Trophoblast cell (in vitro differentiated cells and primary cell): Measurements from ENCODE around the gene ME2.

Source experiments
- DNase-seq, 2 donors: peaks; one replicate each; pipeline ENCODE4 v3.0.0-alpha.2; 2016
- H2AFZ ChIP-seq: 2 replicates; pipeline ENCODE4 v1.6.1; 2013; ENCODE audit warnings: low read length, moderate library complexity, mild to moderate bottlenecking; ENCODE audit not compliant: insufficient read depth, poor library complexity
- H2AK5ac ChIP-seq: 2 replicates; pipeline ENCODE4 v1.6.1; 2013; ENCODE audit warnings: mild to moderate bottlenecking, low read length
- H2BK120ac ChIP-seq: 2 replicates; pipeline ENCODE4 v1.6.1; 2013; ENCODE audit warnings: low read length, mild to moderate bottlenecking, moderate library complexity; ENCODE audit not compliant: insufficient read depth, poor library complexity
- H2BK12ac ChIP-seq: 2 replicates; pipeline ENCODE4 v1.6.1; 2013; ENCODE audit warnings: mild to moderate bottlenecking, low read length, moderate library complexity
- H2BK5ac ChIP-seq: 2 replicates; pipeline ENCODE4 v1.6.1; 2013; ENCODE audit warnings: low read length, low read depth, moderate library complexity, mild to moderate bottlenecking; ENCODE audit not compliant: poor library complexity
- H3K14ac ChIP-seq: 2 replicates; pipeline ENCODE4 v1.6.1; 2013; ENCODE audit warnings: mild to moderate bottlenecking, low read length
- H3K18ac ChIP-seq: 2 replicates; pipeline ENCODE4 v1.6.1; 2013; ENCODE audit warnings: mild to moderate bottlenecking, low read length
- H3K23ac ChIP-seq: 2 replicates; pipeline ENCODE4 v1.6.1; 2013; ENCODE audit warnings: low read length
- H3K27ac ChIP-seq: 2 replicates; pipeline ENCODE4 v1.5.1; 2013; ENCODE audit warnings: low read depth, mild to moderate bottlenecking, inconsistent platforms, low read length, moderate library complexity
- H3K27me3 ChIP-seq: 2 replicates; pipeline ENCODE4 v1.6.1; 2013; ENCODE audit warnings: inconsistent platforms, mild to moderate bottlenecking, low read length, moderate library complexity; ENCODE audit not compliant: insufficient read depth
- H3K36me3 ChIP-seq, 2 experiments: 1 replicate in 1 of 2; 2 replicates in 1 of 2; pipeline ENCODE4 v1.6.1; 2013; ENCODE audit warnings: low read length in 2 of 2, mild to moderate bottlenecking in 2 of 2, moderate library complexity in 1 of 2; ENCODE audit not compliant: insufficient read depth in 2 of 2, control insufficient read depth in 1 of 2
- H3K4ac ChIP-seq: 2 replicates; pipeline ENCODE4 v1.6.1; 2013; ENCODE audit warnings: low read depth, mild to moderate bottlenecking, low read length, moderate library complexity
- H3K4me1 ChIP-seq, 2 experiments: 1 replicate in 1 of 2; 2 replicates in 1 of 2; pipeline ENCODE4 v1.6.1; 2013; ENCODE audit warnings: low read length in 2 of 2, mild to moderate bottlenecking in 2 of 2, moderate library complexity in 1 of 2; ENCODE audit not compliant: insufficient read depth in 2 of 2, control insufficient read depth in 1 of 2
- H3K4me2 ChIP-seq: 2 replicates; pipeline ENCODE4 v1.6.1; 2013; ENCODE audit warnings: inconsistent platforms, mild to moderate bottlenecking, low read length, moderate library complexity
- H3K4me3 ChIP-seq: 2 replicates; pipeline ENCODE4 v1.5.1; 2013; ENCODE audit warnings: mild to moderate bottlenecking, low read depth, low read length, inconsistent platforms
- H3K79me1 ChIP-seq: one replicate; pipeline ENCODE4 v1.6.1; 2013; ENCODE audit warnings: low read length
- H3K79me2 ChIP-seq: 2 replicates; pipeline ENCODE4 v1.6.1; 2013; ENCODE audit warnings: low read length, mild to moderate bottlenecking; ENCODE audit not compliant: control insufficient read depth, insufficient read depth, poor library complexity
- H3K9ac ChIP-seq: 2 replicates; pipeline ENCODE4 v1.6.1; 2013; ENCODE audit warnings: mild to moderate bottlenecking, low read length
- H3K9me3 ChIP-seq: 2 replicates; pipeline ENCODE4 v1.6.1; 2013; ENCODE audit warnings: low read depth, mild to moderate bottlenecking, control low read depth, inconsistent platforms, low read length; ENCODE audit not compliant: insufficient read depth
- H4K12ac ChIP-seq: 2 replicates; pipeline ENCODE4 v1.6.1; 2013; ENCODE audit warnings: low read depth, mild to moderate bottlenecking, low read length, moderate library complexity
- H4K8ac ChIP-seq: 2 replicates; pipeline ENCODE4 v1.6.1; 2013; ENCODE audit warnings: low read depth, mild to moderate bottlenecking, low read length, moderate library complexity
- H4K91ac ChIP-seq: one replicate; pipeline ENCODE4 v1.6.1; 2013; ENCODE audit warnings: low read depth, mild to moderate bottlenecking, low read length, moderate library complexity
- WGBS: extraction: QIAGEN DNeasy Blood & Tissue Kit; methylation state at CpG from one replicate; pipeline ENCODE4 v1.1.7; 2013; ENCODE audit warnings: missing lambda C conversion rate; ENCODE audit not compliant: insufficient read length, insufficient coverage; ENCODE audit errors: extremely low coverage; 5-methylcytosine and 5-hydroxymethylcytosine counted together

Gene ME2

DNA sequence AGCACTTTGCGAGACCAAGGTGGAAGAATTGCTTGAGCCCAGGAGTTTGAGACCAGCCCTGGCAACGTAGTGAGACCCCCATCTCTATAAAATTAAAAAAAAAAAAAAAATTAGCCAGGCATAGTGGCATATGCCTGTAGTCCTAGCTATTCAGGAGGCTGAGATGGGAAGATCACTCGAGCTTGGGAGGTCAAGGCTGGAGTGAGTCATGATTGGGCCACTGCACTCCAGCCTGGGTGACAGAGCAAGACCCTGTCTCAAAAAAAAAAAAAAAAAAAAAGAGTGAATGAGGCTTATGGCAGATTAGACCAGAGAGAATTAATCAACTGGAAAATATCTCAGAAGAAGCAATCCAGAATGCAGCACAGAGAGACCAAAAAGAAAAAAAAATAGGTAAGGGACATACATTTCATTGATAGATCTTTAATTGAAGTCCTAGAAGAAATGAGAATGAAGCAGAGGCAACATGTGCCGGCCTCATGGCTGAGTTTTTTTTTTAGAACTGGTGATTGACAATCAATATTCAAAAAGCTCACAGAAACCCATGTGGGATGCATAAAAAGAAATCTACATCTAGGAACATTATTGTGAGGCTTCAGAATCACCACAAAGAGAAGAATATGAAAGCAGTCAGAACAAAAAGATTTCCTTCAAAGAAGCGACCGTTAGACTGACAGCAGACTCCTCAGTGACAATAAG lies 56.7 kb downstream of the ME2 start:
- H2BK5ac ChIP-seq = no peak overlapping the region
- H3K36me3 ChIP-seq = peaks cover 0 to 4% of the 10 kb centered on the region in 2 experiments
- H3K27me3 ChIP-seq = no peaks in the 10 kb centered on the region
- H2BK120ac ChIP-seq = no peak overlapping the region
- no peak overlapping the region for H3K27ac ChIP-seq
- no peak overlapping the region for H3K14ac ChIP-seq
- no peaks in the 10 kb centered on the region for H3K4me1 ChIP-seq
- no peak overlapping the region for H4K91ac ChIP-seq
- H3K4me3 ChIP-seq = no peak overlapping the region
- H3K4me2 ChIP-seq = no peak overlapping the region
- no peak overlapping the region for H4K8ac ChIP-seq
- H3K9me3 ChIP-seq = no peaks in the 10 kb centered on the region
- H3K18ac ChIP-seq = no peak overlapping the region
- no CpG with 5 or more reads among the region's 6 CpGs for WGBS
- H2AFZ ChIP-seq = no peak overlapping the region
- no peak overlapping the region for H3K9ac ChIP-seq
- no peak for DNase-seq
- no peak overlapping the region for H2BK12ac ChIP-seq
- H3K79me2 ChIP-seq = no peaks in the 10 kb centered on the region
- no peak overlapping the region for H4K12ac ChIP-seq
- no peak overlapping the region for H3K4ac ChIP-seq
- no peaks in the 10 kb centered on the region for H3K79me1 ChIP-seq
- no peak overlapping the region for H2AK5ac ChIP-seq
- H3K23ac ChIP-seq = no peak overlapping the region

DNA sequence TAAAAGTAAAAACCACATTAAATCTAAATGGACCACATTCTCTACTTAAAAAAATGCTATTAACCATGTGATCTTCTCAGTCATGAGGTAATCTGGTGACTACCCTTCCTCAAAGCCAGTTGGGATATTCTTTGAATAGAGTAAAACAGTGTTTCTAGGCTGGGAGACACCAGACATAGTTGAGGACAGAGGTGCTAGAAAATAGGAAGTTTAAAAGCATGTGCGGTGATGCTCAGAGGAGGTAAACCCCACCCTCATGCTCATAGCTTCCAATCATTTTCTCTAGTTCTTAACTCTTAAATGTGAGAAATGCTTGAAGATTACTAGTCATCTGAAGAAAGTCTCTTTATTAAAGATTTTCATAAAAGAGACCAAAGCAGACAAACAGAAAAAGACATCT lies 58.3 kb downstream of the ME2 start:
- Histone ChIP-seq H3K27me3 (no peaks in the 10 kb centered on the region), H3K4me3 (no peak overlapping the region)

DNA sequence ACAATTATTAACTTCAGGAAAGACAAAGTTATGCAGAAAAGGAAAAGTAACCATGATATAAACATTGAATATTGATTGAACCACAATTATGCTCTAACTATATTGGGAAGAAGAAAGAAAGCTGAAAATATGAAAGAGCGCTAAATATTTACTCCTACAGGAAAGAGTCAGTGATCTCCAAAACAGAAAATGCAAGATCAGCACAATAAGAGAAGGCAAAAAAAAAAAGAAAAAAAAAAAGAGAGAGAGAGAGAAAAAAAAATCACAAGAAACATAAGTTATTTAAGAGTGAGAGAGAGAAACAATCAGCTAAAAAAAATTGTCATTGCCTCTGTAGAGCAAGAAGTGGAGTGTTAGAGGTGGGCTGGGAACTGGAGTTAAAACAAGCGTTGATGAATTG lies 60.0 kb downstream of the ME2 start:
- Histone ChIP-seq H3K4me1 (no peaks in the 10 kb centered on the region), H3K23ac (no peak overlapping the region), H4K91ac (no peak overlapping the region), H3K4me3 (no peak overlapping the region), H3K4me2 (no peak overlapping the region), H2AFZ (no peak overlapping the region), H3K27ac (no peak overlapping the region), H3K9me3 (no peaks in the 10 kb centered on the region), H3K27me3 (no peaks in the 10 kb centered on the region), H2BK120ac (no peak overlapping the region), H2AK5ac (no peak overlapping the region), H3K9ac (no peak overlapping the region), H2BK5ac (no peak overlapping the region), H3K14ac (no peak overlapping the region), H4K8ac (no peak overlapping the region), H4K12ac (no peak overlapping the region), H3K18ac (no peak overlapping the region), H3K4ac (no peak overlapping the region), H3K79me2 (no peaks in the 10 kb centered on the region), H2BK12ac (no peak overlapping the region), H3K36me3 (peaks cover 0 to 4% of the 10 kb centered on the region in 2 experiments), H3K79me1 (no peaks in the 10 kb centered on the region)
- WGBS = no CpG with 5 or more reads among the region's 2 CpGs
- DNase-seq = no peak

More for the DNA sequence above, 58.3 kb downstream of the ME2 start:
- Histone ChIP-seq H2AK5ac (no peak overlapping the region), H3K4me1 (no peaks in the 10 kb centered on the region), H3K27ac (no peak overlapping the region), H3K36me3 (peaks cover 0 to 4% of the 10 kb centered on the region in 2 experiments), H4K8ac (no peak overlapping the region), H3K9ac (no peak overlapping the region), H3K14ac (no peak overlapping the region), H3K4ac (no peak overlapping the region), H2BK12ac (no peak overlapping the region), H2BK120ac (no peak overlapping the region), H3K9me3 (no peaks in the 10 kb centered on the region), H2AFZ (no peak overlapping the region), H3K79me2 (no peaks in the 10 kb centered on the region), H3K4me2 (no peak overlapping the region), H2BK5ac (no peak overlapping the region), H3K79me1 (no peaks in the 10 kb centered on the region), H4K12ac (no peak overlapping the region), H3K18ac (no peak overlapping the region), H4K91ac (no peak overlapping the region), H3K23ac (no peak overlapping the region)
- WGBS = no CpG with 5 or more reads among the region's 1 CpG
- DNase-seq = no peak

- Histone ChIP-seq H3K4me1 (peaks cover 0 to 4% of the 10 kb centered on the region in 2 experiments), H3K4me2 (no peak overlapping the region), H3K4ac (no peak overlapping the region), H3K36me3 (peaks cover 0 to 3% of the 10 kb centered on the region in 2 experiments), H3K14ac (no peak overlapping the region), H3K4me3 (no peak overlapping the region), H2BK120ac (no peak overlapping the region), H3K27me3 (no peaks in the 10 kb centered on the region), H2BK12ac (no peak overlapping the region), H4K91ac (no peak overlapping the region), H3K23ac (no peak overlapping the region), H3K79me1 (no peaks in the 10 kb centered on the region), H4K12ac (no peak overlapping the region), H3K9ac (no peak overlapping the region), H2AK5ac (no peak overlapping the region), H3K79me2 (no peaks in the 10 kb centered on the region), H3K18ac (no peak overlapping the region), H3K27ac (no peak overlapping the region), H4K8ac (no peak overlapping the region), H2BK5ac (no peak overlapping the region), H3K9me3 (no peaks in the 10 kb centered on the region), H2AFZ (no peak overlapping the region)
- no peak for DNase-seq
- WGBS = no CpG with 5 or more reads among the region's 4 CpGs
Measured at GRCh38 chr18:50944245-50944932, 65.5 kb downstream of the ME2 start.
